GM21447 (cell line): ENCODE measurements around the gene SLC50A1.
"Not testable (repeated sequence)": the region's sequence is repeated elsewhere in the genome, so short reads cannot be mapped to it uniquely, and the experiment has no call there.

ENCODE experiments used
- ATAC-seq: cut with Tn5 transposase; IDR thresholded peaks from one replicate; pipeline ENCODE4 v1.9.1; 2021; ENCODE audit not compliant: unreplicated experiment

Gene SLC50A1

GRCh38 chr1:155134322-155134721 is 1.3 kb upstream of the SLC50A1 start:
- ATAC-seq: no peak

- ATAC-seq: no peak
Measured at GRCh38 chr1:155134880-155135414, 705 bp upstream of the SLC50A1 start.

GRCh38 chr1:155136748-155137147 is 1.1 kb downstream of the SLC50A1 start:
- no peak for ATAC-seq

GRCh38 chr1:155137154-155137949 is 1.7 kb downstream of the SLC50A1 start:
- ATAC-seq: no peak

GRCh38 chr1:155139895-155140629 is 4.4 kb downstream of the SLC50A1 start, which contains the start of gene DPM3:
DPM3 (minus strand) TSS chr1:155140531; CDS start chr1:155140240, 291 bp downstream.
- peak; percentile 50 for ATAC-seq

- no peak for ATAC-seq
Measured at GRCh38 chr1:155140630-155140953, 4.9 kb downstream of the SLC50A1 start.

- no peak for ATAC-seq
Measured at GRCh38 chr1:155141749-155142148, 6.1 kb downstream of the SLC50A1 start.

- no peak for ATAC-seq
Measured at GRCh38 chr1:155145491-155145890, 9.8 kb downstream of the SLC50A1 start.

- ATAC-seq: not testable (repeated sequence)
Measured at GRCh38 chr1:155155996-155156643, 20.5 kb downstream of the SLC50A1 start.

- ATAC-seq: no peak
Measured at GRCh38 chr1:155158991-155159390, 23.3 kb downstream of the SLC50A1 start.

GRCh38 chr1:155160128-155160527 is 24.5 kb downstream of the SLC50A1 start:
- no peak for ATAC-seq

- ATAC-seq: not testable (repeated sequence)
Measured at GRCh38 chr1:155162631-155163030, 27.0 kb downstream of the SLC50A1 start.

- ATAC-seq: not testable (repeated sequence)
Measured at GRCh38 chr1:155163785-155164184, 28.1 kb downstream of the SLC50A1 start.

- ATAC-seq: not testable (repeated sequence)
Measured at GRCh38 chr1:155164625-155165024, 29.0 kb downstream of the SLC50A1 start.

- ATAC-seq: no peak
Measured at GRCh38 chr1:155166051-155166470, 30.4 kb downstream of the SLC50A1 start.

- ATAC-seq: no peak
Measured at GRCh38 chr1:155166471-155167165, 31.0 kb downstream of the SLC50A1 start.

GRCh38 chr1:155167166-155168104 is 31.8 kb downstream of the SLC50A1 start:
- no peak for ATAC-seq

- ATAC-seq: not testable (repeated sequence)
Measured at GRCh38 chr1:155168105-155168445, 32.4 kb downstream of the SLC50A1 start.

- no peak for ATAC-seq
Measured at GRCh38 chr1:155168456-155169210, 33.0 kb downstream of the SLC50A1 start.
